Ishikawa (cell line): ENCODE results near the gene SLC25A26.

Experiments
- CEBPB ChIP-seq: IDR thresholded peaks from 2 replicates; pipeline ENCODE4 v1.6.1; 2012
- CREB1 ChIP-seq: IDR thresholded peaks from 2 replicates; pipeline ENCODE4 v1.6.1; 2012; ENCODE audit warnings: low read depth
- EP300 ChIP-seq: IDR thresholded peaks from 2 replicates; pipeline ENCODE4 v1.6.1; 2012; ENCODE audit warnings: borderline replicate concordance
- FOXM1 ChIP-seq: IDR thresholded peaks from 2 replicates; pipeline ENCODE4 v1.6.1; 2012; ENCODE audit warnings: low read depth, borderline replicate concordance
- NFIC ChIP-seq: IDR thresholded peaks from 2 replicates; pipeline ENCODE4 v1.6.1; 2012
- RAD21 ChIP-seq: IDR thresholded peaks from 2 replicates; pipeline ENCODE4 v1.6.1; 2012; ENCODE audit warnings: low read depth
- TAF1 ChIP-seq: IDR thresholded peaks from 2 replicates; pipeline ENCODE4 v1.6.1; 2012; ENCODE audit warnings: low read depth, mild to moderate bottlenecking
- TCF12 ChIP-seq: IDR thresholded peaks from 2 replicates; pipeline ENCODE4 v1.6.1; 2012; ENCODE audit warnings: low read depth
- TEAD4 ChIP-seq: IDR thresholded peaks from 2 replicates; pipeline ENCODE4 v1.6.1; 2012
- YY1 ChIP-seq: IDR thresholded peaks from 2 replicates; pipeline ENCODE4 v1.6.1; 2012; ENCODE audit warnings: low read depth
- TF ChIP-seq, protein P1 (sequence below): IDR thresholded peaks from 2 replicates; pipeline ENCODE4 v1.6.1; 2012
- TF ChIP-seq, protein P2 (sequence below): IDR thresholded peaks from 2 replicates; pipeline ENCODE4 v1.6.1; 2012; ENCODE audit warnings: low read depth, mild to moderate bottlenecking

DNA sequence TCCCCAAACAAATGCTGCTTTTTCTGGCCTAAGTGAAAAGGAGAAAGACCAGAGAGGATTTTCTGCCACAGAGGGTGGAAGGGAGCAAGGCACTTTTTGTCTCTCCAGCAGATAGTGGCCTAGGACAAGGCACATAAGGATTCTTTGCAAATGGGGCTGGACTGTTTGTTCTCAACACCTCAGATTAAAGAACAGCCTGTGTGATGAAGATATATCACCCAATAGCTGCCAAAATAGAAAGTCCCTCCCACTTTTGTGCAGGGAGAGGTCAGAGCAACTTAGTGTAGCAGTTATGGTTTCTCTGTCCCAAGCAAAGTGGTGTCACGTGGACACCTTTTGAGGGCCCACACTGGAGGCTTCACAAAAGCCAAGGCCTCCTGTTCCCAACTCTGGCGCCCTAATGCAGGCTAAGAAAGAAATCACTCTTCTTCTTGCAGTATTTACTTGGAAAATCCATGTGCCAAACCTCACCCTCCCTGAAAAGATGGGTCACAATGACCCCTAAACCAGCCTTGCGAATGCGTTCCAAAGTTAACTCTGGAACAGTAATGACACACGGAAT lies 195.1 kb downstream of the SLC25A26 start:
- TF ChIP-seq, protein P1, sequence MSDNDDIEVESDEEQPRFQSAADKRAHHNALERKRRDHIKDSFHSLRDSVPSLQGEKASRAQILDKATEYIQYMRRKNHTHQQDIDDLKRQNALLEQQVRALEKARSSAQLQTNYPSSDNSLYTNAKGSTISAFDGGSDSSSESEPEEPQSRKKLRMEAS = no peak
- TF ChIP-seq RAD21 (no peak), TAF1 (no peak), TEAD4 (no peak), EP300 (no peak), NFIC (no peak), YY1 (no peak), CREB1 (no peak), FOXM1 (no peak), CEBPB (no peak), TCF12 (no peak)
- TF ChIP-seq, protein P2, sequence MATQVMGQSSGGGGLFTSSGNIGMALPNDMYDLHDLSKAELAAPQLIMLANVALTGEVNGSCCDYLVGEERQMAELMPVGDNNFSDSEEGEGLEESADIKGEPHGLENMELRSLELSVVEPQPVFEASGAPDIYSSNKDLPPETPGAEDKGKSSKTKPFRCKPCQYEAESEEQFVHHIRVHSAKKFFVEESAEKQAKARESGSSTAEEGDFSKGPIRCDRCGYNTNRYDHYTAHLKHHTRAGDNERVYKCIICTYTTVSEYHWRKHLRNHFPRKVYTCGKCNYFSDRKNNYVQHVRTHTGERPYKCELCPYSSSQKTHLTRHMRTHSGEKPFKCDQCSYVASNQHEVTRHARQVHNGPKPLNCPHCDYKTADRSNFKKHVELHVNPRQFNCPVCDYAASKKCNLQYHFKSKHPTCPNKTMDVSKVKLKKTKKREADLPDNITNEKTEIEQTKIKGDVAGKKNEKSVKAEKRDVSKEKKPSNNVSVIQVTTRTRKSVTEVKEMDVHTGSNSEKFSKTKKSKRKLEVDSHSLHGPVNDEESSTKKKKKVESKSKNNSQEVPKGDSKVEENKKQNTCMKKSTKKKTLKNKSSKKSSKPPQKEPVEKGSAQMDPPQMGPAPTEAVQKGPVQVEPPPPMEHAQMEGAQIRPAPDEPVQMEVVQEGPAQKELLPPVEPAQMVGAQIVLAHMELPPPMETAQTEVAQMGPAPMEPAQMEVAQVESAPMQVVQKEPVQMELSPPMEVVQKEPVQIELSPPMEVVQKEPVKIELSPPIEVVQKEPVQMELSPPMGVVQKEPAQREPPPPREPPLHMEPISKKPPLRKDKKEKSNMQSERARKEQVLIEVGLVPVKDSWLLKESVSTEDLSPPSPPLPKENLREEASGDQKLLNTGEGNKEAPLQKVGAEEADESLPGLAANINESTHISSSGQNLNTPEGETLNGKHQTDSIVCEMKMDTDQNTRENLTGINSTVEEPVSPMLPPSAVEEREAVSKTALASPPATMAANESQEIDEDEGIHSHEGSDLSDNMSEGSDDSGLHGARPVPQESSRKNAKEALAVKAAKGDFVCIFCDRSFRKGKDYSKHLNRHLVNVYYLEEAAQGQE = no peak
